GM19043 (cell line): Measurements from ENCODE around the gene CDA.
"Not testable (repeated sequence)": the region's sequence is repeated elsewhere in the genome, so short reads cannot be mapped to it uniquely, and the experiment has no call there.

Experiments used
- ATAC-seq: cut with Tn5 transposase; IDR thresholded peaks from one replicate; pipeline ENCODE4 v1.9.1; 2021; ENCODE audit warnings: low read depth; ENCODE audit not compliant: unreplicated experiment

Gene CDA

GRCh38 chr1:20584890-20585289 is 4.0 kb upstream of the CDA start:
- no peak for ATAC-seq

DNA sequence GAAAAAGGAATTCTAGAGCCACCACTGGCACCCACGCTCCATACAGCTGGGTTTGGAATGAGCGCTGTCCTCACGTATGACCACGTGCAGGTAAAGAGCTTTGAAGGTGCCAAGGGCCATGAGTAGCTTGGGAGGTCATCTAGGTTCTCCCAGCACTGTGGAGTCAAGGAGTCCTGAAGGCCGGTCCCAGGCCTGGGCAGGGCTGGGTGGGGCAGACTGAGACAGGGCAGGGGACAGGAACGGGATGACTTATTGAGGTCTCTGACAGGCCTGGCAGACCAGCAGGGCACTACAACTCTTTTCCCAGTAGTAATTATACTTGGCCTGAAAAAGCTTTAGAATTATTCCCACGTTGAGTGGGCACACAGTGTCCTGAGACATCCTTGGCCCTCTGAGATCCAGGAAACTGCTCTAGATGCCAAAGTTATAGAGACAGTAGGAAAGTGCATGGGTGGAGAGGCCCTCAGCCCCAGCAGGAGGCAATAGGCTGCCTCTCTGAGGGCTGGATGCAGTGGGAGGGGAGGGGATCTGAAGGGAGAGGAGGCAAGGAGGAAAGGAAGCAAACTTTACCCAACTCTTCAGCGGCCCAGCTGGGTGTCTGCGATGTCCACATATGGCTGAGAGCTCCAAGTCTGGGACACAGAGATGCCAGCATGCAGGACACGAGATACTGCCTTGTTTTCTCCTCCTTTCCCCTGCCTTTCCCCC is 1.8 kb upstream of the CDA start:
- no peak for ATAC-seq

GRCh38 chr1:20587661-20588053 is 1.2 kb upstream of the CDA start:
- ATAC-seq = no peak

DNA sequence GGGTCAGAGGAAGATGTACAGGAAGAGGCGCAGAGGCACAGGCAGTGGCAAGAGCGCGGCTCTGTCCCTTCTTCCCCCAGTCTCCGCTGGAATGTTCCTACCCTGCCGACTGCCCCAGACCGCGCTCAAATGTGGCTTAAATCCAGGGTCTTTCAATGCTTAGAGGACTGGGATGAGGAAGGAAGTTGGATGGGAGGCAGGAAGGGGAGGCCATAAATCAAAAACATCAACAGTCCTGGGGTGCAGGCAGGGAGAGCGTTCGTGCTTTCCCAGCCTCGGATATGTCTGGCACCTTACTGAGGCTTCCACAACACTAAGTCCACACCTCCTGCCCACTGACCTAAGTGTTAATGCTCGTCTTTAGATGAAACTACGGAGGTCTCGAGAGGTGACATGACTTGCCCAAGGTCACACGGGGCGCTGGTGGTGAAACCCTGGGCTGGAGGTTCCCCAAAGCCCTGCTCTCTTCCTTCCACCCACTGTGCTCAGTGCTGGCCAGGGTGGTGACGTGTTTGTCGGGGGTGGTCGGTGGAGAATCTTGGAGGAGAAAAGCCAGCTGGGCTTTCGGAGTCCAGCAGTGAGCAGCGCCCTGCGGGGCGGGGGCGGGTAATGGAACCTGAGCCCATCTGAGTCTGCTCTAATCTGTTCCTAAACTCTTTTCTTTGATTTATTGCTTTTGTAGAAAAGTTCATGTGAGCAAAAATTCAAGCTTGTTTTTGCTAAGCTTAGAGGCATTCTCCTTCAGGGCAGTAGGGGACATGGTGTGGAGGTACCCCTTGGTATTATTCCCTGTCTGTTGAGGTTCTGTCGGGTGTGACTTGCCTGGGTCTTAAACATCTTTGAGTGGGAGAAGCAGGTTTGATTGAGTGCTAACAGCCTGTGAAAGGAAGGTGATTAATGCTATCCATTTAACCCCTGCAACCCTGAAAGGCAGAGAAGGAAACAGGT is 708 bp downstream of the CDA start:
- no peak for ATAC-seq

- ATAC-seq = no peak
Observed at GRCh38 chr1:20590306-20590777, 1.4 kb downstream of the CDA start.

GRCh38 chr1:20593756-20594155 is 4.9 kb downstream of the CDA start:
- ATAC-seq = no peak

GRCh38 chr1:20594746-20595145 is 5.8 kb downstream of the CDA start:
- ATAC-seq = no peak

DNA sequence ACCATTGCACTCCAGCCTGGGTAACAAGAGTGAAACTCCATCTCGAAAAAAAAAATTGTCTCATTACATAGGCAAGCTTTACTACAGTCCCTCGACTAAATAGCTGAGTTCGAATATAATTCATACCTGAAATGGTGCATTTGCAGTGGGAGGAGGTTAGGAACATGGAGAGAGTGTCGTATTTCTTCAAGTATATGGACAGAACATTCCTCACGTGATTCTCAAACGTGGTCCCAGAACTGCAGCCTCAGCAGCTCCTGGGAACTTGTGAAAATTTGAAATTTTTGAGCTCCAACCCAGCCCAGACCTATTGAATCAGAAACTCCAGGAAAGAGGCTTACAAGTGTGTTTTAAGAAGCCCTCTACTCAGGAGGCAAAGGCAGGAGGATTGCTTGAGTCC is 7.2 kb downstream of the CDA start:
- no peak for ATAC-seq

GRCh38 chr1:20597650-20598049 is 8.8 kb downstream of the CDA start:
- ATAC-seq = no peak

GRCh38 chr1:20600156-20600555 is 11.3 kb downstream of the CDA start:
- ATAC-seq = no peak

DNA sequence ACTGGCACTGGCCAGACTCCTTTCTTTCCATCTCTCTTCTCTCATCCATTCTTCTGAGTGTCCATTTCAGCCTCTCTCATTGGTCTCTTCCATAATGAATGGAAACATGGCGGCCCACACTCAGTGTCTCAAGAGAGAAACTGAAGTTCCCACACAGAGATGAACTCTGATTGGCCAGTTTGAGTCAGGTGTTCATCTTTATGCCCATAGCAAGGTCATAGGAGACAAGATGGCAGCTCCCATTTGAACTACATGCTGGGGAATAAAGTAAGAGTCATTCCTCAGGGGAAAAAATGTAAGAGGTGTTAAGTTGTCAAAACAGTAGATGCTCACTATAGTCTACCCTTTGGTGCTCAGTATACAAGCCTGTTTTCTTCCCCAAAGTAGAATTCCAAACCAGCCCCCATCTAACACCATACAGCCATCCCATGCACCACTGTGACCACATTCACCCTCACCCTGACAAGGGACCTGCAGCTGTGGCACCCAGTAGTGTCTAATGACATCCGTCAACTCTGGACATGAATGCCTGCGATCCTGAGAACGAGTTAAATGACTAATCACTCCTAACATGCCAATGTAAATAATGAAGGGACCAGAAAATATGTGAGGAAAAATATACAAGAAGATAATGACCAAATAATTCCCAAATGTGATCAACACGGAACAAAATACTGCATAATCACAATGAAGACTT is 12.4 kb downstream of the CDA start:
- no peak for ATAC-seq

DNA sequence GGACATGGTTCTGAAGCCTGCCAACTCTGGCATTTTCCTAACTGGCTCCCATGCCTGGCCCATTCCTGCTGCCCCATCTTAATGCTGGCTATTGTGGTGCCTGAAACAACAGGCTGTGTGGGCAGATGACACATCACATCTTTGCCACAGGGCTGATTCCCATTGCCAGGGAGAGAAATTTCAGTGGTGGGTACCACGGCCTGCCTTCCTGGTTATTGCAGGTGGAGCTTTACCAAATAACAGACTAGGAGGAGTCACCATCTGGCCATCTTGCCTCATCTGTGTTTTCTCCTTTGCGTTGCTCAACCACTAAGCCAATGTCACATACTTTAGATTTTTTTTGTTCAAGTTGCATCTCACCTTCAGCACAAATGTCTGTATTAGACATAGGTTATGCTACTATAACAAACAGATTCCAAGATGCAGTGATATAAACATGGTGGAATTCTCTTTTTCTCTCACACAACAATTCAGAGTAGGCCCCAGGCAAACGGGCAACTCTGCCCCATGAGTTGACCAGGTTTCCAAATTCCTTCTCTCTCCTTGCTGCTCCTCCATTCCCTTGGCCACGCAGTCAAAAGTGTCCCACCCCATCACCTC is 14.1 kb downstream of the CDA start:
- ATAC-seq = no peak

GRCh38 chr1:20603504-20604464 is 14.9 kb downstream of the CDA start:
- ATAC-seq = no peak

DNA sequence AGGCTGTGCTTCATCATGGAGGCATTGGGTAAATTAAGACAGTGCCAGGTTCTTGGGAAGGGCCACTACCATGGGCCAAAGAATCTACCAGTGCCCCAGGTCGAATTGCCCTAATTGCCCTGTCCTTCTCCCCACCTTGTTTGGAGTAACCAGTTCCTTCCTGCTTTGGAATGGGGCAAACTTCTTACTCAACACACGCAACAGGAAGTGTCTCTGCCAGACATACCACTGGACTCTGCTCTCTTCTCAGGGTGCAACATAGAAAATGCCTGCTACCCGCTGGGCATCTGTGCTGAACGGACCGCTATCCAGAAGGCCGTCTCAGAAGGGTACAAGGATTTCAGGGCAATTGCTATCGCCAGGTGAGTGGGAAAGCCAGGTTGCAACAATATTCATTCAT is 15.8 kb downstream of the CDA start:
- ATAC-seq = no peak

DNA sequence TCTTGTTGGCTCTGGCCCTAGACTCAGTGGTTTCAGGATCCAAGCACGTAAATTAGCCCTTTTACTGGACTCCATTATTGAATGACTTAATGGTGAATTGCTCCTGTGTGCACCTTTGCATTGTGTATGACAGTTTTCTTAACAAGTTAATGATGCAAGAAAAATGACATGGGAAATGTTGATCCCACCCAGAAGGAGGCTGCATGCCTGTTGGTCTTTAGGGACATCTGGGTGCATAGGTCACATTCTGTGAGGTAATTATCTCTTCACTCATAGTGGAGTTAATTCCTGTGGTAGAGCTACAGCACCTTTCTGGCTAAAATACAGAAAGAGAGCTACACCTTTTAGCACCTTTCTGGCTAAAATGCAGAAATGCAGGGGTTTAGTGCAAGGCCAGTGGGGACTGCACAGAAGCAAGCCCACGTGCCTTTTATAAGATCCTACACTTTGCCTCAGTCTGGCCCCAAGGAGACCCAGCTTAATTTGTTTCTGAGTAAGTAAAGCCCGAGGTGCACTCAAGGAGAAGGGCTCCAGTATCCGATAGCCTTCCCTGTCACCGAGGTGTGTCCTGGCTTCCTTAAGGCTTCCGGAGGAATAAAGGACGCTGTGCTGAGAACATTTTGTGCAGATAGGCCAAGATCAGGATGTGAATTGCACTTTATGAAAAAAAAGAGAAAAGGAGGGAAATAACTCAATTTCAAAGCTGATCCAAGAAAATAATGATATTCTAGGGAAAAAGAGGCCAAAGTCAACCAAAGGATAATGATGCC is 18.1 kb downstream of the CDA start:
- not testable (repeated sequence) for ATAC-seq

DNA sequence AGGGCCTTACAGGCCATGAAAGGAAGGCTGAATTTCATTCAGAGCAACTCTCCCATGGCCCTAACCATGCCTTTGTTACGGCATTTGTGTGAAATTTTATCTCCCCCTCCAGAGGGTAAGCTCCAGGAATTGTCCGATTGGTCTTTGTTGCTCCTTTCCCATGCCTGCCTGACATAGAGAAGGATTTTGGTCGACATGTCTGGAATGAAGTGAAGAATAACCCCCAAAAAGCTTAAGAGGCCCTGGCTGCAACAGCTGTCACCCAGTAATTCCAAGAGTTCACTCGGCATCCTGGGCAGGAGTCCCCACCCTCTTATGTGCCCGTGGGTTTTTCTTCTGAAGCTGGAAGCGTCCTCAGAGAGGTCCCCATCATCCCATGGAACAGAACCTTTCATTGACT is 20.6 kb downstream of the CDA start:
- ATAC-seq = no peak

DNA sequence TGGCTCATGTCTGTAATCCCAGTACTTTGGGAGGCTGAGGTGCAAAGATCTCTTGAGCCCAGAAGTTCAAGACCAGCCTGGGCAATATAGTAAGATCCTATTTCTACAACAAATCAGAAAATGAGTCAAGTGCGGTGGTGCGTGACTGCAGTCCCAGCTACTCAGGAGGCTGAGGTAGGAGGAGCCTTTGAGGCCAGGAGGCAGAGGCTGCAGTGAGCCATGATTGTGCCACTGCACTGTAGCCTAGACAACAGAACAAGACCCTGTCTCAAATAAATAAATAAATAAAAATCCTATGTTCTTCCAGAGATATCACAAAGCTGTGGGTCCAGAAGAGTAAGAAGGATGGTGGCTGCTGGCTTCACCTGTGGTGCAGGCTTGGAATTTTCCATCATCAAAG is 22.1 kb downstream of the CDA start:
- no peak for ATAC-seq

GRCh38 chr1:20611652-20612051 is 22.8 kb downstream of the CDA start:
- ATAC-seq = no peak

DNA sequence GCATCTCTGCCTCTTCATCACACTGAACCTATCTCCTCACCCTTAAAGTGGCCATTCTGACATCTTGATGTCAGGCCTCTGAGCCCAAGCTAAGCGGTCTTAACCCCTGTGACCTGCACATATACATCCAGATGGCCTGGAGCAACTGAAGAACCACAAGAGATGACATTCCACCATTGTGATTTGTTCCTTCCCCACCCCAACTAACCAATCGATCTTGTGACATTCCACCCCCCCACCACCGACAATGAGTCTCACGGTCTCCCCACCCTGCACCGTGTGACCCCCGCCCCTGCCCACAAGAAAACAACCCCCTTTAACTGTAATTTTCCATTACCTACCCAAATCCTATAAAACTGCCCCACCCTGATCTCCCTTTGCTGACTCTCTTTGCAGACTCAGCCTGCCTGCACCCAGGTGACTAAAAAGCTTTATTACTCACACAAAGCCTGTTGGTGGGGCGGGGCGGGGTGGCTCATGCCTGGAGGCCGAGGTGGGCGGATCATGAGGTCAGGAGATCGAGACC is 23.4 kb downstream of the CDA start:
- ATAC-seq = no peak
